Panc1 (cell line): ENCODE data around the gene DEDD2. TPM values are rescaled to one million over a fixed set of nuclear protein-coding genes. Genes with fewer than 3 reads are reported as not detected.

Source experiments
- ATAC-seq: fragments of 200-7000 bp; cut with Tn5 transposase; 2 replicates; pipeline ENCODE4 v1.9.1; 2020; ENCODE audit warnings: mild to moderate bottlenecking, moderate library complexity
- BruUV-seq: library from RNA; stranded (reverse); fragments of 400-500 nt; replicated peaks from 2 replicates; lab custom pipeline; 2021; lab: Mats Ljungman, UMichigan
- CTCF ChIA-PET: fragments of 300-600 bp; sonication (Branson Sonifier 250); formaldehyde crosslinking; loops from one replicate; lab custom pipeline; 2022; ENCODE audit warnings: antibody characterized with exemption; lab: Charles Lee
- POLR2A ChIA-PET: fragments of 300-600 bp; sonication (Branson Sonifier 250); formaldehyde crosslinking; loops from one replicate; lab custom pipeline; 2022; ENCODE audit warnings: antibody characterized with exemption; lab: Charles Lee
- DNase-seq: peaks from one replicate; pipeline ENCODE4 v3.0.0-alpha.2; 2010; ENCODE audit warnings: low read depth, low spot score
- H3K27ac ChIP-seq: 2 replicates; pipeline ENCODE4 v1.5.1; 2011; ENCODE audit warnings: mild to moderate bottlenecking, low read length, inconsistent platforms
- H3K27me3 ChIP-seq: fragments of 200-500 bp; sonication (Bioruptor generic); 2 replicates; pipeline ENCODE4 v1.6.0; 2014; ENCODE audit warnings: low read length, inconsistent platforms; ENCODE audit not compliant: control insufficient read depth, insufficient read depth
- H3K36me3 ChIP-seq: fragments of 200-500 bp; sonication (Bioruptor generic); 2 replicates; pipeline ENCODE4 v1.5.1; 2014; ENCODE audit warnings: inconsistent platforms, mild to moderate bottlenecking, low read length, moderate library complexity; ENCODE audit not compliant: control insufficient read depth, insufficient read depth
- H3K4me1 ChIP-seq: 2 replicates; pipeline ENCODE4 v1.5.1; 2011; ENCODE audit warnings: inconsistent platforms, mild to moderate bottlenecking, low read length, moderate library complexity; ENCODE audit not compliant: control insufficient read depth, insufficient read depth
- H3K4me3 ChIP-seq, 2 experiments: 2 replicates each; pipeline ENCODE4 v1.5.1; 2011 to 2012; ENCODE audit warnings: low read depth in 2 of 2, low read length in 2 of 2, mild to moderate bottlenecking in 2 of 2, inconsistent platforms in 1 of 2, moderate library complexity in 1 of 2
- H3K9me3 ChIP-seq: fragments of 200-500 bp; sonication (Bioruptor generic); 2 replicates; pipeline ENCODE4 v1.5.1; 2014; ENCODE audit warnings: low read depth, mild to moderate bottlenecking, inconsistent platforms, low read length, moderate library complexity; ENCODE audit not compliant: control insufficient read depth, insufficient read depth
- CTCF ChIP-seq: fragments of 450-650 bp; IDR thresholded peaks from 2 replicates; pipeline ENCODE4 v1.5.1; 2017; ENCODE audit warnings: mild to moderate bottlenecking
- POLR2AphosphoS5 ChIP-seq: IDR thresholded peaks from 2 replicates; pipeline ENCODE4 v1.6.1; 2012; ENCODE audit warnings: mild to moderate bottlenecking, low read depth, low read length, moderate library complexity
- REST ChIP-seq, 2 experiments: IDR thresholded peaks; 2 replicates each; pipeline ENCODE4 v1.6.1; 2011 to 2012; ENCODE audit warnings: low read depth in 2 of 2, control low read depth in 1 of 2, low read length in 1 of 2, mild to moderate bottlenecking in 1 of 2, moderate library complexity in 1 of 2; ENCODE audit not compliant: insufficient read depth in 1 of 2
- SIN3A ChIP-seq: IDR thresholded peaks from 2 replicates; pipeline ENCODE4 v1.6.1; 2012; ENCODE audit warnings: low read depth, mild to moderate bottlenecking, low read length, moderate library complexity, borderline replicate concordance; ENCODE audit not compliant: insufficient read depth
- TCF7L2 ChIP-seq: IDR thresholded peaks from 2 replicates; pipeline ENCODE4 v1.6.1; 2011; ENCODE audit warnings: mild to moderate bottlenecking, low read depth, low read length, inconsistent platforms
- in situ Hi-C: cut with HindIII; loops from 2 replicates; pipeline ENCODE4 v1.10.0; 2016; ENCODE audit warnings: low sequenced_read_pairs, low pct_unique_long_range_greater_than_20kb
- intact Hi-C: fragments of 100-400 bp; cut with micrococcal nuclease; formaldehyde crosslinking; loops from one replicate; pipeline ENCODE4 v1.10.0; 2022; ENCODE audit not compliant: unreplicated experiment
- total RNA-seq: library from RNA; stranded (reverse); gene quantifications from one replicate; pipeline ENCODE4 v1.2.1, GENCODE V29; 2021; ENCODE audit not compliant: unreplicated experiment

DEDD2 gene
- total RNA-seq, 1 experiment from 2014 or later, result 13.2 TPM

GRCh38 chr19:42248270-42249148, 31.0 kb upstream of the DEDD2 start:
- ChIA-PET CTCF (interaction anchor here (0.6 to 4.5 kb wide), 3 partner anchors 14 to 144 kb away, joined by 3 to 38 read pairs (median 12); no protein-coding TSS in a partner anchor), POLR2A (interaction anchor here (0.6 kb wide), 1 partner anchor 47 kb away, joined by 6 read pairs; no protein-coding TSS in a partner anchor)
- intact Hi-C loops, result loop anchor here (5.0 kb wide), 1 partner anchor 34 kb away; no protein-coding TSS in a partner anchor
- Histone ChIP-seq H3K36me3 (no peaks in the 10 kb centered on the region; the same call in 1 of the 2 replicates), H3K4me1 (peaks cover 38% of the 10 kb centered on the region), H3K9me3 (no peaks in the 10 kb centered on the region), H3K4me3 (no peak overlapping the region), H3K27me3 (no peaks in the 10 kb centered on the region), H3K27ac (no peak overlapping the region)
- DNase-seq, result no peak
- in situ Hi-C loops, result no loop called here
- no TSS peak for BruUV-seq
- TF ChIP-seq CTCF (no peak), SIN3A (no peak), TCF7L2 (no peak), REST (IDR thresholded peaks at IDR 0.05; ENCODE audit: insufficient read depth in 1 of 2, low read depth in 2 of 2, low read length in 1 of 2) (no peak), POLR2AphosphoS5 (no peak)
- no peak for ATAC-seq

- in situ Hi-C loops (no loop called here), intact Hi-C loops (loop anchor here (5.0 kb wide), 1 partner anchor 35 kb away; no protein-coding TSS in a partner anchor)
- Histone ChIP-seq H3K27me3 (no peaks in the 10 kb centered on the region), H3K36me3 (no peaks in the 10 kb centered on the region; the same call in 1 of the 2 replicates), H3K9me3 (no peaks in the 10 kb centered on the region), H3K4me3 (no peak overlapping the region), H3K27ac (no peak overlapping the region), H3K4me1 (peaks cover 38% of the 10 kb centered on the region)
- POLR2A ChIA-PET, result interaction anchor here (0.6 kb wide), 1 partner anchor 123 kb away, joined by 7 read pairs; no protein-coding TSS in a partner anchor
- no TSS peak for BruUV-seq
- no peak for TF ChIP-seq SIN3A
- TF ChIP-seq CTCF, result no peak
- no peak for TF ChIP-seq POLR2AphosphoS5
- no peak for TF ChIP-seq REST (IDR thresholded peaks at IDR 0.05; ENCODE audit: insufficient read depth in 1 of 2, low read depth in 2 of 2, low read length in 1 of 2)
- no peak for TF ChIP-seq TCF7L2
- CTCF ChIA-PET, result interaction anchor here (0.6 to 4.5 kb wide), 3 partner anchors 32 to 143 kb away, joined by 3 to 38 read pairs (median 13); no protein-coding TSS in a partner anchor
- ATAC-seq, result no peak
- no peak for DNase-seq
Observed at GRCh38 chr19:42247640-42248199, 30.2 kb upstream of the DEDD2 start.
